ENCODE data around the gene FANCC.

- TF ChIP-seq POLR2A (IDR thresholded peaks at IDR 0.05) (no peak), CTCF (IDR thresholded peaks at IDR 0.05) (no peak), EP300 (IDR thresholded peaks at IDR 0.05) (no peak)
Observed at GRCh38 chr9:95107001-95107749, 210.3 kb downstream of the FANCC start.
